NAMALWA (cell line): ENCODE results near the gene TOP3B.

Source experiments
- DNase-seq: peaks from one replicate; pipeline ENCODE4 v3.0.0-alpha.2; 2015; ENCODE audit warnings: low spot score

The TOP3B gene, protein sequence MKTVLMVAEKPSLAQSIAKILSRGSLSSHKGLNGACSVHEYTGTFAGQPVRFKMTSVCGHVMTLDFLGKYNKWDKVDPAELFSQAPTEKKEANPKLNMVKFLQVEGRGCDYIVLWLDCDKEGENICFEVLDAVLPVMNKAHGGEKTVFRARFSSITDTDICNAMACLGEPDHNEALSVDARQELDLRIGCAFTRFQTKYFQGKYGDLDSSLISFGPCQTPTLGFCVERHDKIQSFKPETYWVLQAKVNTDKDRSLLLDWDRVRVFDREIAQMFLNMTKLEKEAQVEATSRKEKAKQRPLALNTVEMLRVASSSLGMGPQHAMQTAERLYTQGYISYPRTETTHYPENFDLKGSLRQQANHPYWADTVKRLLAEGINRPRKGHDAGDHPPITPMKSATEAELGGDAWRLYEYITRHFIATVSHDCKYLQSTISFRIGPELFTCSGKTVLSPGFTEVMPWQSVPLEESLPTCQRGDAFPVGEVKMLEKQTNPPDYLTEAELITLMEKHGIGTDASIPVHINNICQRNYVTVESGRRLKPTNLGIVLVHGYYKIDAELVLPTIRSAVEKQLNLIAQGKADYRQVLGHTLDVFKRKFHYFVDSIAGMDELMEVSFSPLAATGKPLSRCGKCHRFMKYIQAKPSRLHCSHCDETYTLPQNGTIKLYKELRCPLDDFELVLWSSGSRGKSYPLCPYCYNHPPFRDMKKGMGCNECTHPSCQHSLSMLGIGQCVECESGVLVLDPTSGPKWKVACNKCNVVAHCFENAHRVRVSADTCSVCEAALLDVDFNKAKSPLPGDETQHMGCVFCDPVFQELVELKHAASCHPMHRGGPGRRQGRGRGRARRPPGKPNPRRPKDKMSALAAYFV

DNA sequence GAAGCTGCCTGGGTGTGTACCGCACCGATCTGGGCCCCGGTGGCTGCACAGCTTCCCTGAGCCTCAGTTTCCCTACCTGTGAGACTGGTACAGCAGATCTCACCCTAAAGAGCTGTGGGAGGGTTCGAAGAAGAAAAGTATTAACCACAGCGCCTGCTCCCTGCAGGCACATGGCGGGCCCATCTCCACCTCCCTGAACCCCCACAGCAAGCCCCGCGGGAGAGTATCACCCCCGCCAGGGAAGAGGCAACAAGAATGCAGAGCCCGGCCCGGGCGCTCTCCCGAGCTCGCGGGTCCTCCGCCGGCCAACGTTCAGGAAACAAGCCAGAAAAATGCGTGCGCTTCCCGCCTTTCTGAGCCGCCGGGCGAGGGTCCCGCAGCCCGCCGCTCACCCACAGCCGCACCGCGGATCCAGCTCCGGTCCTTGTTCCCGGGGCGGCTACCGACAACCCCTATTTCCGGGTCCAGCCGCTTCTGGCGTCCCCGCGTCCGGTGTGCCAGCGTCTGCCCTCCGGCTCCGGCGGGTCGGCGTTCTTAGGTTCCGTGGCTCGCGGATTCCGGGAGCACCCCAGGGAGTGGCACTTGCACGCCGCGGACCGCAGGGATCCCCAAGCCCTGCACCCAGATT lies at the start of gene TOP3B:
Gene TOP3B, minus strand, starts transcription at position 450 of the 628 bp plus-strand sequence. CDS start 7,078 bp downstream, outside the sequence.
- DNase-seq, result peak; percentile 82

DNA sequence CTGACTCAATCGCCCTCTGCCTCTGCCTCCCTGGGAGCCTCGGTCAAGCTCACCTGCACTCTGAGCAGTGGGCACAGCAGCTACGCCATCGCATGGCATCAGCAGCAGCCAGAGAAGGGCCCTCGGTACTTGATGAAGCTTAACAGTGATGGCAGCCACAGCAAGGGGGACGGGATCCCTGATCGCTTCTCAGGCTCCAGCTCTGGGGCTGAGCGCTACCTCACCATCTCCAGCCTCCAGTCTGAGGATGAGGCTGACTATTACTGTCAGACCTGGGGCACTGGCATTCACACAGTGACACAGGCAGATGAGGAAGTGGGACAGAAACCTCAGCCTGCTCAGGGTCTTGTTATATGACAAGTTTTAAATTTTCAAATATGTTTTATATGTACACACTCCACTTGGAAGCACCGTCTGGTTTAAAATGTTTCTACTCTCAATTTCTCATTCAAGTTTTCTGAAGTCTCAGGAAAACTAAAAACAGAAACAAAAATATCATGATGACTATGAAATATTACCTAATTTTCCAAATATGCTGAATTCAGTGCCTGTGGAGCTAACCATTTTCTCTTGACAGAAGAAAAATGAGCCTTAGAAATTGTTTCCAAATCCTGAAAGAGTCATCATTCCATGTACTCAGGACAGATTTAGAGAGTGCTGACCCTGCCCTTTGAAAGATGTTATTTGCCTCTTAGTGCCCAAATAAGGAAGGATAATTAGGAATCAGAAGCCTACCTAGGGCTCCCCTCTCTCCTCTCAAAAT lies 48.8 kb upstream of the TOP3B start:
- DNase-seq, result peak; percentile 87

DNA sequence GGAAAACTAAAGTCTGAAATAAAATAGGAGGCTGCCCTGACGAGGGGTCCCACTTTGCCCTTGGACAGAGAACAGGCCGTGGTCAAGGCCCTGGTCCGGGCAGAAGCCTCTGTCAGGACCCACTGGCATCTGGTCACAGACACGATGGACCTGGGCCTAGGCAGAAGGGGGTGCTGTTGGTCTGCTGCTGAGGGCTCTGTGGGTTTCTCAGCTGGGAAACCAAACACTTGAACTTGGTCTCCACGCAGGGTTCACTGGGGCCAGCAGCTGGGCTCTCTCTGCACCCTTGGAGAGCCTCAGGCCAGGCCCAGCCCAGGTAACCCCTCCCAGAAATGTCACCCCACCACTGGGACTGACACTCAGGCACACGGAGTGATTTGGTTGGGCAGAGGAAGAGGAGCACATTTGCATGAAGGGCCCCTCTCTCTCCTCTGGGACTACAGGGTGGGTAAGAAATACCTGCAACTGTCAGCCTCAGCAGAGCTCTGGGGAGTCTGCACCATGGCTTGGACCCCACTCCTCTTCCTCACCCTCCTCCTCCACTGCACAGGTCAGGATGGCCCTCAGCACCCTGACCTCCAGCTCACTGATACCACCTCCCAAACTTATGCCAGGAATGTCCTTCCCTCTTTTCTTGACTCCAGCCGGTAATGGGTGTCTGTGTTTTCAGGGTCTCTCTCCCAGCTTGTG lies 48.1 kb upstream of the TOP3B start:
- DNase-seq, result peak; percentile 93

DNA sequence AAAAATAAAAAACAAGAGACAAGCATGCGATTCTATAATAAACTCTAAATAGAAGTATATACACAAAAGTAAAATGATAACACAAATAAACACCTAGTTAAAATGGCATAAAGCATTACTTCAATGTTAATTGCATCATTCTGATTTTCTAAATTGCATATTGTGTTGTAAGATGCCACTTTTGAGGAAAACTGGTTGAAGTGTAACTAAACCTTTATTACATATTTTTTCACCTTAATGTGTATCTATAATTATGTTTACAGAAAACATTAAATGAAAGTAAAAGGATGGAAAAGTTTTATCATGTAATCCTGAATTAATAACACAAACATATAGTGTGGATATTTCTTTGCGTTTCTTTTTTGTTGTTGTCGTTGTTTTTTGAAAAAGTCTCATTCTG lies 45.4 kb upstream of the TOP3B start:
- no peak for DNase-seq

DNA sequence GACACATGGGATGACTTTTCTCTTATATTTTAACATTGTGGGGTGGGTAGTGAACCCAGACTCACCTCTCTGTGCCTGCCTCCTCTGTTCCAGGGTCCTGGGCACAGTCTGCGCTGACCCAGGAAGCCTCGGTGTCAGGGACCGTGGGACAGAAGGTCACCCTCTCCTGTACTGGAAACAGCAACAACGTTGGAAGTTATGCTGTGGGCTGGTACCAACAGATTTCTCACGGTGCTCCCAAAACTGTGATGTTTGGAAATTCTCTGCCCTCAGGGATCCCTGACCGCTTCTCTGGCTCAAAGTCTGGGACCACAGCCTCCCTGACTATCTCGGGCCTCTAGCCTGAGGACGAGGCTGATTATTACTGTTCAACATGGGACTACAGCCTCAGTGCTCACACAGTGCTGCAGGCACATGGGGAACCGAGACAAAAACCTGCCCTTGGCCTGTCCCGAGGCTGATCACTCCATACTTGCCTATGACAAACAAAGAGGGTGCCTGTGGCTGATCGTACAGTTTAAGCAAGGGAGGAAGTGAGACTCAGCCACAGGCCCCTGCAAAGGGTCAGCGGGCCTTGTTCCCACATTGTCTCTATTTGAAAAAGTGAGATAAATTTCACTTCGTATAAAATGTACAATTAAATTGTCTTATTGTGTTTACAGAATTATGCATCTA lies 43.7 kb upstream of the TOP3B start:
- peak; percentile 81 for DNase-seq

DNA sequence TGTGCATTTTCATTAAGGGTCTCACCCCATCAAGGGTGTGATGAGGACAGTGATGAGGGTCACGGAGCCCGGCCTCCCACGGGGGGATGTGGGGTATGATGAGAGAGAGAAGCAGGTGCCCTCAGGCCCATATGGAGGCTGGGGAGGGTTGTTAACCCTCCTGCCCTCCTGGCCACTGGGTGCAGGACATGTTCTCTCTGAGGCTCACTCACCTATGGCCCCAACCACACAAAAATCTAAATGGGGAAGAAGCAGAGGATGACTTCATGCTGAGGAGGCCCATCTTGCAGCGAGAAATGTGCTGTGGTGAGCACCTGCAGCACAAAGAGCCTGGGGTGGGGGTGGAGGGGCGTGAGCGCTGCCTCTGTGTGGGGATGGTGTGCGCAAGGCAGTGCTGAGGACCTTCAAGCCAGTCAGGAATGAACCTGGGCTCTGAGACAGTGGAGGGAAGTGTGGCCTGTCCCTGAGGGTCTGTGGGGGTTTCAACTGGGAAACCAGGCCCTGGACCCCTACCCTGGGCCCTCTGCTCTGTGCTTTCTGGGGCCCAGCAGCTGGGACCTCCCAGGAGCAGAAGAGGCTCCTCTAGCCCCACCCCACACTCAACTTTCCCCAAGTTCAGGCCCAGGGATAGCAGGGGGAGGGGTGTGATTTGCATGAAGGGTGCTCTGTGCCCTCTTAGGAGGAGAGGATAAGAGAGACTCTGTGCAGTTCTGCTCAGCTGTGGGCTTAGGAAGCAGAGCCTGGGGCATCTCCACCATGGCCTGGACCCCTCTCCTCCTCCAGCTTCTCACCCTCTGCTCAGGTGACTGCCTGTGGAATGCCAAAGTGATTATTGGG lies 43.0 kb upstream of the TOP3B start:
- DNase-seq, result peak; percentile 89

DNA sequence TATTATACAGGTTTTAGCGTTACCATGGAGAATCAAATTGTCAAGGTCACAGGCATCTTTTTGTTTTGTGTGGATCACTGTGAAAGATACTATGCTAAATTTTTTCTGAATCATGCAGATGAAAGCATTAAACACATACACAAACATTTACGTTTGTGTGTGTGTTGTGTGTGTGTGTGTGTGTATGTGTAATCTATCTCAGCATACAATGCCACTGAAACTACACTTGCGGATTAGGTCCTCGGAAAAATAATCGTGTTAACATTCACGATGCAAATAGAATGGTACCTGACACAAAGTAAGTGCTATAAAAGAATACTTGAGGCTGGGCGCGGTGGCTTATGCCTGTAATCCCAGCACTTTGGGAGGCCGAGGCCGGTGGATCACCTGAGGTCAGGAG lies 41.9 kb upstream of the TOP3B start:
- DNase-seq, result no peak

DNA sequence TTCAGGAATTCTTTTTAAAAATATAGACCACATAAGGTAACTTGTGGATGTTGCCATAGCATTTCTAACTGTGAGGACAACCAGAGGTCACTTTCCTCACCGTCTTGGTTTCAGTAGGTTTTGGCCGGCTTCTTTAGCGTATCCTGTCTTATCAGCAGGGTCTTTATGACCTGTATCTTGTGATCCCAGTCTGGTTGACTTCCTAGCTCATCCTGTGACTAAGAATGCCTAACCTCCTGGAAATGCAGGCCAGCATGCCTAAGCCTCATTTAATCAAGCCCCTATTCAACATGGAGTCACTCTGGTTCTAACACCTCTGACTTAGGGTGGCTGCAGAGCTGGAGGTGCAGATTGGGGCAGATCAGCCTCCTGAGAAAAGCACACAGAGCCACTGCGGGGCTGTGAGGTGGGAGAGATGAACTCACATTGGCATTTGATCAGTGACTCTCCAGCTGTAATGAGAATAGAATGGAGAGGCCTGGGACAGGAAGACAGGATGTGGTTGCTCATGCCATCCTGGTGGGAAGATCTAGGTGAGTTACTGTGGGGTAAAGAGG lies 41.1 kb upstream of the TOP3B start:
- no peak for DNase-seq

DNA sequence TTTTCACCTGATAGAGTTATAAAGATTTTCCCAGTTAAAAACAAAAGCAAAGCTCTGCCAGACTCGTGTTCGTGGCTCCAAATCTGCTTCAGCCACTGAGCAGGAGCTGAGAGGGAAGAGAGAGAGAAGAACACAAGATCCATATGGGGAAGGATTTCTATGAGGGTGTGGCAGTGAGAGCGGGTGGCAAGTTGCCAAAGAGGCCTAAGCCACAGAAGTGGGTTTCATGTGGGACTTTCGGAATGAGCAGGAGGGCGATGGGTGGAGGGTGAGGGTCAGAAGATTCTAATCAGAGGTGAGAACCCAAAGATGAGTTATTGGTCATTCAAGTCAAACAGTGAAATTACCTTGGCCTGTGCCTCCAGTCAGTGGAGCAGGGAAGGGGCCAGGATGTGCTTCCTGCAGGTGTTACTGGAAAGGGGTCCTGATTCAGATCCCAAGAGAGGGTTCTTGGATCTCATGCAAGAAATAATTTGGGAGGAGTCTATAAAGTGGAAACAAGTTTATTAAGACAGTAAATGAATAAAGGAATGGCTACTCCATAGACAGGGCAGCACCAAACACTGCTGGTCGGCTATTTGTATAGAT lies 40.5 kb upstream of the TOP3B start:
- no peak for DNase-seq

DNA sequence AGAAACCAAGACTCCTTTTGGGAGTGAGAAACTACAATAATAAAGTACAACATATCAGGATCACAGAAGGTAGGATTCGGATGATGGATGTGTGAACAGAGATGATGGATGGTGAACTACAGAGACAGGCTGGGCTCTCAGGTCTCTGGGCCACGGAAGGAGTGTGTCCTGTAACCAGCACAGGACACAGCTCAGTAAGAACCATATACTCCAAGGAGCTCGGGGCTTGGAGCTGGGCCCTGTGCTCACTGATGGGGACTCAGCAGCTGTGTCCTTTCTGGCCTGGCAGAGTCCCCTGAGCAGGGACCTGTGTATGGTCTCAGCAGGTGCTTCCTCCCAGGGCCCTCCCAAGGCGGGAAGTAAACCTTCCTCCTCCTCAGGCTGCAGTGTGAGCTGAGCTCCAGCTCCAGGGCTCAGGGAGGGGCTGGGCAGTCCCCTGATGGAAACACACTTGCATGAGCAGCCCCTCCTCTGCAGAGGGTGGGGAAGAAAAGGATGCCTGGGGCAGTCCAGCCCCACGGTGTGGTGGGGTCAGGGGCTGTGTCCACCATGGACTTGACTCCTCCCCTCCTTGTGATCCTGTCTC lies 39.8 kb upstream of the TOP3B start:
- DNase-seq, result peak; percentile 34

DNA sequence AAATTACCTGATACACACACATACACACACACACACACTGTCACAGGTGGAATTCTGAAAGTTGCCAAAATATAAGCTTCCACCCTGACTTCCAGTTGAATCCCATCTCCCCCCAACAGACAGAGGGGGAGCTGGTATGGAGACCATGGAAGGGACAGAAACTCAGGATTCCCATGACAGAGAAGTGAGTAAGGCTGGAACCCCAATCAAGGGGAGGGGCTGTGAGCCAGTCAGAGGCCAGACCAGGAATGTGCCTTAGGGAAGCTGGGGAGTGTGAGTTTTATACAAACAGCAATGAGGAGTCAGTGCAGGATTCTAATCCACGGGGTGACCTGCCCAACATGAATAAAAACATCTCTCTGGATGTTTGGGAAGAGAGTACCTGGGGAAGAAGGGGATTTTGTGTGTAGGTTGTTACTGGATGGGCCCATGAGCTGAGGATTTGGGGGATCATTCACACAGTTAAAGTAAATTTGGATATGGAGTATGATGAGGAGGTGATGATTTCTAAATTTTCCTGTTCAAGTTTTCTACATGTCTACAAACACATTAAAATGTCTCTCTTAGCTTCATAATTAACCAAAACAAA lies 38.7 kb upstream of the TOP3B start:
- no peak for DNase-seq

DNA sequence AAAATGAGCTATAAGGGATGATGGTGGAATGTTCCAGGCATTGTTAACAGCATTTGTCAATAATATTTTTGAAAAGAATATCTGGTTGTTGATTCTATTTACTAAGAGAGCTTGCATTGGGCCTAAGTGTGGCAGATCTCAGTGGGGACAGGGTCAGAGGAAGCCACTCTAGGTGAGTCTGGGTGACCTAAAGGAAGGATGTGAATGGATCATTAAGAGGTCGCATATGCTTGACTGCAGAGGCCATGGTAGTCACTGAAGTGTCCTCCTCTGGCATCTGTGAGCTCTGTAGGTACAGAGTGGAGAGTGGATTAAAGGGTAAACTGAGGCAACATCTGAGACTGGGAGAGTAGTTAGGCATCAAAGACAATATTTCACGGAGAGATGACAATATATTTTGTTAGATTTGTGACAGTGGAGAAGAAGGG lies 37.9 kb upstream of the TOP3B start:
- DNase-seq, result no peak

DNA sequence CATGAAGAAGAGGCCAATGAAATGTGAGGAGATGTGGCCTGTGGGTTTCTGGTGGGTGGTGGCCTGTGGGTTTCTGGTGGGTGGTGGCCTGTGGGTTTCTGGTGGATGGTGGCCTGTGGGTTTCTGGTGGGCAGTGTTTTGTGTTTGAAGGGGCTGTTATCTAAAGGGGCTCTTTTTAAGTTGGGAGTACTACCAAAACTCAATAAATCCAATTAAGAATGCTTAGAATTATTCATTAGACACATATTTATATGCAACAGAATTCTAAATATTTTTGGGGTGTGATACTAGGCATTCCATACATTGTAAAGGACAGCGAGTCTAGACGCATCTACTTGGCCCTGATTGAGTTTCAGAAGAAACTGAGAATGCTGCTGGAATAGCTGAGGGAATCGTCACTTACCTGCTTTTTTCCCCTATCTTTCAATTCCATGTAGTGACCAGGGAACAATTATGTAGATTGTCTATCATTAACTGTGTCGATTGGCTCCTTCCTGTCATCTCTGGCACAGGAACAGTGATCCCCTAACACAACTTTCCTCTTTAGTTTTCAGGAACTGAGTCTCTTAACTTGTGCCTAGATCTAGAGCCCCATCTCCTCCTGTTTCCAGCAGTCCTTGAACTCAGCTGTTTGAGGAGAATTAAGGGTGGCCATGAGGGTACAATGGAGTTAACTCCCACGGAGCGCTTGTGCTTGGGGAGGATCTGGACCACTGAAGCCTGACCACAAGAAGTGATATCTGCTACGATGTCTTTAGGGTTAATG lies 37.3 kb upstream of the TOP3B start:
- no peak for DNase-seq

DNA sequence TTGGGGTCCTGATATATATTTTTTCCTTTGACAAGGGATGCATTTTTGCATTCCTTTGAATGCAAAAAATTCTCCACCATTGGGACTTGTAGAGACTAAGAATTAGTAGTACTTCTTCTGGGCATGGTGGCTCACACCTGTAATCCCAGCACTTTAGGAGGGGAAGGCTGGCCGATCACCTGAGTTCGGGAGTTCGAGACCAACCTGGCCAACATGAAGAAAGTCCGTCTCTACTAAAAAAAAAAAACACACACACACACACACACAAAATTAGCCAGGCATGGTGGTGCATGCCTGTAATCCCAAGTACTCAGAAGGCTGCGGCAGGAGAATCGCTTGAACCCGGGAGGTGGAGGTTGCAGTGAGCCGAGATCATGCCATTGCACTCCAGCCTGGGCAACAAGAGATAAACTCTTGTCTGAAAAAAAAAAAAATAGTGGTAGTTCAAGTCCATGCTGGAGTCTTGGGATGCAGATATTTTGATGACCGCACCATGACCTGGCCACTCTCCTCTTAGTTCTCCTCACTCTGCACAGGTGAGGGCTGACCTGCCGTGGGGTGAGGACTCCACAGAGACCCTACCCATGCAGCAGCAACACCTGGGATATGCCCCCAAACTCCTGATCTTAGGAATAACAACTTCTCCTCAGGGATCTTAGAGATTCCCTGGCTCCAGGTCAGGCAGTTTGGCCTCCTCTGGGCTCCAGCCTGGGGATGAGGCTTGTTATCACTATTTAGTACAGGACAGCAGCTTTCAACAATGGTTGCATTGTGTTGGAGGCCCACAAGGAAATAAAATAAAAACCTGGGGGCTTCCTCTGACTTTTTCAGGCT lies 36.5 kb upstream of the TOP3B start:
- no peak for DNase-seq

DNA sequence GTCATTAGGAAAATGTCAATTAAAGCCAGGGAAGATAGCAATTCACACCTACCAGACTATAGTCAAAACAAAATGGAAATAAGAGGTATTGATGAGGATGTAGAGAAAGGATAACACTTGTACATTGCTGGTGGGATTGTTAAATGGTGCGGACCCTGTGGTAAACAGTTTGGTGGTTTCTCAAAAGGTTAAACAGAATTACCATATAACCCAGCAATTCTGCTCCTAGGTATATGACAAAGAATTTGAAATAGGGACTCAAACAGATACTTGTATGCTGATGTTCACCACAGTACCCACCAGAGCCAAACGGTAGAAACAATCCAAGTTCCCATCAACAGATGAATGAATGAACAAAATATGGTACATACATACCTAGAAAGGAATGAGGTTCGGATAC lies 33.0 kb upstream of the TOP3B start:
- DNase-seq, result no peak

DNA sequence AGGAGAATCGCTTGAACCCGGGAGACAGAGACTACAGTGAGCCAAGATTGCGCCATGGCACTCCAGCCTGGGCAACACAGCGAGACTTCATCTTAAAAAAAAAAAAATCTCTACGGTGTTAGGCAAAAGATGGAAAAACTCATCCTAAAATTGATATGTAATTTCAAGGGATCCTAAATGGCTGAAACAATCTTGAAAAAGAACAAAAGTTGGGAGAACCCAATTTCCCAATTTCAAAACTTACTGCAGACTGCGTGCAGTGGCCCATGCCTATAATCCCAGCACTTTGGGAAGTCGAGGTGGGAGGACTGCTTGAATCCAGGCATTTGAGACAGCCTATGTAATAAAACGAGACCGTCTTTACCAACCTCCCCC lies 31.7 kb upstream of the TOP3B start:
- no peak for DNase-seq
